ENCODE results near the gene EYA2.
A peak's percentile ranks its signal among the peaks of the same experiment; 100 is the strongest.

Gene EYA2

GRCh38 chr20:47181056-47181862 is 286.6 kb downstream of the EYA2 start:
- in situ Hi-C loops (cut with MboI; ENCODE audit: low sequenced_read_pairs, unreplicated experiment): no loop called here
- no peak for TF ChIP-seq CTCF (IDR thresholded peaks at IDR 0.05; ENCODE audit: borderline replicate concordance, control extremely low read depth, extremely low read depth, insufficient read depth, missing control alignments)
- DNase-seq (ENCODE audit: low spot score): peak; percentile 61

GRCh38 chr20:47183367-47183766 is 288.7 kb downstream of the EYA2 start:
- in situ Hi-C loops (cut with MboI; ENCODE audit: low sequenced_read_pairs, unreplicated experiment): no loop called here

DNA sequence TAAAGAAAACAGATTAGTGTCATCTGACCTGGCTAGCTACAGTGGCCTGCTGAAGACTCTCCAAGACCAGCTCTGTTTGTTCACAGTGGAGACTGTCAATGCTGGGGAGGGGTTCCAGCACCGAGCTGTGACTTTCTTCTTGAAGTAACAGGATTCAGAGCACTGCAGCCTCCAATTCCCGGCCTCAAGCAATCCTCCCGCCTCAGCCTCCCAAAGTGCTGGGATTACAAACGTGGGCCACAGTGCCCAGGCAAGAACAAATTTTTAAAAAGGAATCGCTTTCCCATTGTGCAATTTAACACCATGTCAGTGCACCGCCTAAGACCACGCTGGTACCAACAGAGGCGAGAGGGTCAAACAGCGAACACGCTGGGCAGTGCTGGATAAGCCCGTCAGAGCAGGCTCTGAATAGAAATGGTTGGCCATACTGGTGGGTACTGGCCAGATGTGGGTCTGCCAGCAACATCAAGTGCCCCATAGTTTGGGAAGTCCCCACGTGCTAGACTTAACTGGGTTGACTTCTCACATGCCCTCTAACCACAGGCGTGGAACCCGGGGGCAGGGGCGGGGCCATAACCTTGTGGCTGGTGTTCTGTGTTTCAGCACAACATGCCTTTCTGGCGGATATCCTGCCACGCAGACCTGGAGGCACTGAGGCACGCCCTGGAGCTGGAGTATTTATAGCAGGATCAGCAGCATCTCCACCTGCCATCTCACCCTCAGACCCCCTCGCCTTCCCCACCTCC is 293.0 kb downstream of the EYA2 start:
- DNase-seq (ENCODE audit: low spot score): no peak
- TF ChIP-seq CTCF (IDR thresholded peaks at IDR 0.05; ENCODE audit: borderline replicate concordance, control extremely low read depth, extremely low read depth, insufficient read depth, missing control alignments): no peak
- in situ Hi-C loops (cut with MboI; ENCODE audit: low sequenced_read_pairs, unreplicated experiment): no loop called here

More at GRCh38 chr20:47183367-47183766, 288.7 kb downstream of the EYA2 start:
- TF ChIP-seq CTCF (IDR thresholded peaks at IDR 0.05; ENCODE audit: borderline replicate concordance, control extremely low read depth, extremely low read depth, insufficient read depth, missing control alignments): no peak
- no peak for DNase-seq (ENCODE audit: low spot score)

GRCh38 chr20:47188540-47188939 is 293.9 kb downstream of the EYA2 start:
- TF ChIP-seq CTCF (IDR thresholded peaks at IDR 0.05; ENCODE audit: borderline replicate concordance, control extremely low read depth, extremely low read depth, insufficient read depth, missing control alignments): no peak
- DNase-seq (ENCODE audit: low spot score): no peak
- in situ Hi-C loops (cut with MboI; ENCODE audit: low sequenced_read_pairs, unreplicated experiment): no loop called here

DNA sequence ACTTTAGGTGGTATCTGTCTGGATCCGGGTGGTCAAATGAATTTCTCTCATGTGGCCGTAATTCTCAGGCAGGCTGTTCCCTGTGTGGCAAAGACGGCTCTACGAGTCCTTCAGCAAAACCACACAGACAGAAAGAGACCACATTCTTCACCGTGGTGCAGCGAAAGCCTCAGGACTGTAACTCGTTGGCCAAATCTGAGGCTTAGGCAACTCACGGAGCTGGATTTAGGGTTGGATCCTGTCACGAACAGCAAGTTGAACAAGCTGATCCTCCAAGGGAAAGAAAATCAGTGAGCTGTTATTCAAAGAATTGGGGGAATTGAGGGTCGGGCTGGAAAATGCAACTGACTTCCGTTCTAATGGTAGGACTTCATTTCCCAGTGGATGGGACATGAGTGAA is 294.4 kb downstream of the EYA2 start:
- in situ Hi-C loops (cut with MboI; ENCODE audit: low sequenced_read_pairs, unreplicated experiment): no loop called here
- DNase-seq (ENCODE audit: low spot score): no peak
- no peak for TF ChIP-seq CTCF (IDR thresholded peaks at IDR 0.05; ENCODE audit: borderline replicate concordance, control extremely low read depth, extremely low read depth, insufficient read depth, missing control alignments)

GRCh38 chr20:47191074-47191673 is 296.5 kb downstream of the EYA2 start:
- TF ChIP-seq CTCF (IDR thresholded peaks at IDR 0.05; ENCODE audit: borderline replicate concordance, control extremely low read depth, extremely low read depth, insufficient read depth, missing control alignments): no peak
- no peak for DNase-seq (ENCODE audit: low spot score)
- in situ Hi-C loops (cut with MboI; ENCODE audit: low sequenced_read_pairs, unreplicated experiment): loop anchor here (10.0 kb wide), 1 partner anchor 434 kb away; no protein-coding TSS in a partner anchor

All from GM13976 (cell line).